CD4-positive, alpha-beta memory T cell (primary cell): Measurements from ENCODE around the gene TAS2R40. TPM values are rescaled to one million over a fixed set of nuclear protein-coding genes. Genes with fewer than 3 reads are reported as not detected.
"Not testable (repeated sequence)": the region's sequence is repeated elsewhere in the genome, so short reads cannot be mapped to it uniquely, and the experiment has no call there.

Source experiments
- CTCF ChIA-PET: fragments of 350-600 bp; sonication (Branson Sonifier 250); formaldehyde crosslinking; loops from one replicate; lab custom pipeline; 2021; ENCODE audit warnings: inconsistent platforms; ENCODE audit not compliant: partially characterized antibody; lab: Charles Lee
- POLR2A ChIA-PET: fragments of 350-600 bp; sonication (Branson Sonifier 250); formaldehyde crosslinking; loops from one replicate; lab custom pipeline; 2021; ENCODE audit not compliant: partially characterized antibody; lab: Charles Lee
- DNase-seq, 5 donors: peaks; one replicate each; pipeline versions ENCODE4 v3.0.0 to v3.0.0-alpha.2; 2020 to 2022; ENCODE audit warnings: mixed read lengths in 1 of 5
- H3K27ac ChIP-seq: one replicate; pipeline ENCODE4 v1.7.0; 2013; ENCODE audit warnings: low read depth, low read length
- H3K27me3 ChIP-seq: 2 replicates; pipeline ENCODE4 v1.7.0; 2013; ENCODE audit warnings: mild to moderate bottlenecking, low read length, moderate library complexity; ENCODE audit not compliant: insufficient read depth
- H3K36me3 ChIP-seq: 2 replicates; pipeline ENCODE4 v1.7.0; 2013; ENCODE audit warnings: mild to moderate bottlenecking, low read length, moderate library complexity; ENCODE audit not compliant: insufficient read depth
- H3K4me1 ChIP-seq: 2 replicates; pipeline ENCODE4 v1.7.0; 2013; ENCODE audit warnings: mild to moderate bottlenecking, low read length, moderate library complexity; ENCODE audit not compliant: insufficient read depth
- H3K4me3 ChIP-seq, 2 donors: one replicate each; pipeline ENCODE4 v1.7.0; 2013; ENCODE audit warnings: low read length in 2 of 2, mild to moderate bottlenecking in 1 of 2
- H3K9me3 ChIP-seq, 2 donors: one replicate each; pipeline ENCODE4 v1.7.0; 2013; ENCODE audit warnings: low read length in 2 of 2, control low read depth in 1 of 2; ENCODE audit not compliant: control insufficient read depth in 1 of 2
- H3K27ac Mint-ChIP-seq, 7 donors: one replicate each; pipeline ENCODE4 v1.8.0; 2020 to 2021; ENCODE audit warnings: mixed read lengths in 7 of 7, mild to moderate bottlenecking in 6 of 7, inconsistent platforms in 3 of 7, moderate library complexity in 3 of 7
- H3K27me3 Mint-ChIP-seq, 2 donors: one replicate each; pipeline ENCODE4 v1.8.0; 2020 to 2021; ENCODE audit warnings: mixed read lengths in 2 of 2
- H3K36me3 Mint-ChIP-seq, 2 donors: one replicate each; pipeline ENCODE4 v1.8.0; 2020 to 2021; ENCODE audit warnings: mixed read lengths in 2 of 2, inconsistent platforms in 1 of 2, mild to moderate bottlenecking in 1 of 2
- H3K4me1 Mint-ChIP-seq, 4 donors: one replicate each; pipeline ENCODE4 v1.8.0; 2020 to 2021; ENCODE audit warnings: mixed read lengths in 4 of 4, mild to moderate bottlenecking in 1 of 4
- H3K4me3 Mint-ChIP-seq, 8 donors: one replicate each; pipeline ENCODE4 v1.8.0; 2020 to 2021; ENCODE audit warnings: mixed read lengths in 8 of 8, mild to moderate bottlenecking in 7 of 8, moderate library complexity in 6 of 8, inconsistent platforms in 3 of 8
- H3K9me3 Mint-ChIP-seq, 8 donors: one replicate each; pipeline ENCODE4 v1.8.0; 2020 to 2021; ENCODE audit warnings: mixed read lengths in 8 of 8, mild to moderate bottlenecking in 5 of 8, inconsistent platforms in 3 of 8, moderate library complexity in 1 of 8
- intact Hi-C: fragments of 100-400 bp; cut with micrococcal nuclease; formaldehyde crosslinking; loops from one replicate; pipeline ENCODE4 v1.15.1; 2023
- polyA plus RNA-seq, 2 donors: library from polyadenylated mRNA; unstranded; fragments of 300-500 nt; fragmentation: Illumina TruSeq; gene quantifications; one replicate each; pipeline ENCODE4 v1.2.3, GENCODE V29; 2021
- total RNA-seq, 2 experiments: library from RNA; stranded (reverse); gene quantifications; one replicate each; pipeline ENCODE4 v1.2.3, GENCODE V29; 2021

Gene TAS2R40
- total and polyA plus RNA-seq, 4 experiments from 2014 or later, result not detected

GRCh38 chr7:143210541-143210940 lies 11.3 kb upstream of the TAS2R40 start:
- H3K27ac ChIP-seq, result no peak overlapping the region
- Mint-ChIP-seq H3K4me1 (peaks cover 7 to 9% (median 9%) of the 10 kb centered on the region in 4 donors), H3K4me3 (no peak overlapping the region), H3K27me3 (no peaks in the 10 kb centered on the region), H3K9me3 (peaks cover 0 to 3% (median 0%) of the 10 kb centered on the region in 8 donors), H3K36me3 (no peaks in the 10 kb centered on the region), H3K27ac (no peak overlapping the region)
- peaks cover 8% of the 10 kb centered on the region for H3K4me1 ChIP-seq
- ChIA-PET POLR2A (no interaction called here), CTCF (no interaction called here)
- H3K9me3 ChIP-seq, result no peaks in the 10 kb centered on the region
- intact Hi-C loops, result no loop called here
- no peak overlapping the region for H3K4me3 ChIP-seq
- H3K27me3 ChIP-seq, result no peaks in the 10 kb centered on the region
- no peaks in the 10 kb centered on the region for H3K36me3 ChIP-seq
- DNase-seq, result no peak

DNA sequence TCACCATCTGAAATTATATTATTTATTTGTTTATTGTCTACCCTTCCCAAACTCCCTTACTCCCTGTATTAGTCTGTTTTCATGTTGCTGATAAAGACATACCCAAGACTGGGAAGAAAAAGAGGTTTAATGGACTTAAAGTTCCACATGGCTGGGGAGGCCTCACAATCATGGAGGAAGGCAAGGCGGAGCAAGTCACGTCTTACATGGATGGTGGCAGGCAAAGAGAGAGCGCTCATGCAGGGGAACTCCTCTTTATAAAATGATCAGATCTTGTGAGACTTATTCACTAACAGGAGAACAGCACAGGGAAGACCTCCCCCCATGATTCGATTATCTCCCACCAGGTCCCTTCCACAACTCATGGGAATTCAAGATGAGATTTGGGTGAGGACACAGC lies 8.4 kb upstream of the TAS2R40 start:
- H3K36me3 Mint-ChIP-seq, H3K4me1 Mint-ChIP-seq, H3K4me3 Mint-ChIP-seq, H3K4me3 ChIP-seq, intact Hi-C loops, H3K27ac ChIP-seq, H3K9me3 ChIP-seq, H3K9me3 Mint-ChIP-seq, POLR2A ChIA-PET, H3K27me3 ChIP-seq, H3K27me3 Mint-ChIP-seq, H3K36me3 ChIP-seq, H3K4me1 ChIP-seq, DNase-seq: not testable (repeated sequence)
- CTCF ChIA-PET, result interaction anchor here (2.8 to 11.0 kb wide), 3 partner anchors 9 to 333 kb away, joined by 10 to 291 read pairs (median 38); no protein-coding TSS in a partner anchor
- H3K27ac Mint-ChIP-seq, result peak overlapping the region in 1 of 7 donors; percentile 34

DNA sequence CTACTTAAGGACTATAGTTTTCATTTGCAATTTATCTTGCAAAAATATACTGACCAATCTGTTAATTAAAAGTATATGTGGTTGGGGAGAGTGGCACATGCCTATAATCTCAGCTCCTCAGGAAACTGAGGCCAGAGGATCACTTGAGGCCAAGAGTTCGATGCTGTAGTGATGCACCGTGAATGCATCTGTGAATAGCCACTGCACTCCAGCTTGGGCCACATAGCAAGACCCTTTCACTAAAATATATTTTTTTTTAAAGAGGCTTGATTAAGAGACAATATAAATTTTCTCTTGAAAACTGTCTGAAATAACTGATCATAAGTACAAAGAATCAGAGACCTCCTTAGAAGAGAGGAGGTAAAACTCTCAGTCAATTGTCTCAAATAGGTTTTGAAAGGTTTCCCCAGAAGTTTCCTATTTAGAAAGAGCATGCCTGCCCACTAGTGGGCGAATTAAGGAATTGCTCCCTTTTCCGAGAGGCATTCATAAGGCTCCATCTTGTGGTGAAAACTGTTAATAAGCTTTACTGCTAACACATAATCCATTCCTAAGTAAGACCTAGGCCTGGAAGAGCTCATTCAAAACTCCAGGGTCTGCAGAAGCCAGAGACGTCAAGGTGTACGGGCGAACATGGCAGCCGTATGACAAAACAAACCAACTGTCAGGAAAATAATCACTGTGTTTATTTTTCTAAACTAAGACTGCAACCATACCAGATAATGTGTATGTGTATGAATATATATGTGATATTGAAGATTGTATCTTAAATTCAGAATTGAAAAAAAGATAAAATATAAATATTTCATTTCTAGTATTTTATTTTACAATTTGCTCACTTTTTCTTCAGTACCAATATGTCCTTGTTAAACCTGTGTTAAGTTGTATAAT lies 6.8 kb upstream of the TAS2R40 start:
- ChIA-PET POLR2A (interaction anchor here (1.0 kb wide), 1 partner anchor 209 kb away, joined by 5 read pairs; no protein-coding TSS in a partner anchor), CTCF (interaction anchor here (0.7 to 11.0 kb wide), 45 partner anchors 9 to 1239 kb away, joined by 3 to 291 read pairs (median 4); partner anchors contain the start of genes EPHB6 and GSTK1)
- Histone ChIP-seq H3K36me3 (no peaks in the 10 kb centered on the region), H3K9me3 (no peaks in the 10 kb centered on the region), H3K27me3 (no peaks in the 10 kb centered on the region), H3K4me1 (no peaks in the 10 kb centered on the region), H3K27ac (no peak overlapping the region), H3K4me3 (no peak overlapping the region)
- Mint-ChIP-seq H3K4me1 (peaks cover 0 to 1% (median 0%) of the 10 kb centered on the region in 4 donors), H3K27ac (no peak overlapping the region), H3K36me3 (no peaks in the 10 kb centered on the region), H3K9me3 (peaks cover 0 to 3% (median 0%) of the 10 kb centered on the region in 8 donors), H3K4me3 (no peak overlapping the region), H3K27me3 (peaks cover 3% of the 10 kb centered on the region in 2 donors)
- intact Hi-C loops, result loop anchor here (1.0 to 2.0 kb wide), 7 partner anchors 207 to 1239 kb away; no protein-coding TSS in a partner anchor
- DNase-seq, result peak; percentile 67 to 79 (median 77)

- no peaks in the 10 kb centered on the region for H3K36me3 Mint-ChIP-seq
- H3K4me1 Mint-ChIP-seq, result peaks cover 0 to 1% (median 0%) of the 10 kb centered on the region in 4 donors
- Histone ChIP-seq H3K27ac (no peak overlapping the region), H3K4me3 (no peak overlapping the region), H3K36me3 (no peaks in the 10 kb centered on the region), H3K4me1 (no peaks in the 10 kb centered on the region), H3K9me3 (no peaks in the 10 kb centered on the region), H3K27me3 (no peaks in the 10 kb centered on the region)
- ChIA-PET CTCF (interaction anchor here (0.8 to 11.0 kb wide), 19 partner anchors 8 to 912 kb away, joined by 3 to 291 read pairs (median 6); partner anchors contain the start of genes EPHB6 and GSTK1), POLR2A (no interaction called here)
- H3K4me3 Mint-ChIP-seq, result no peak overlapping the region
- peaks cover 3% of the 10 kb centered on the region in 2 donors for H3K27me3 Mint-ChIP-seq
- intact Hi-C loops, result no loop called here
- H3K9me3 Mint-ChIP-seq, result peaks cover 0 to 3% (median 0%) of the 10 kb centered on the region in 8 donors
- no peak for DNase-seq
- H3K27ac Mint-ChIP-seq, result no peak overlapping the region
Measured at GRCh38 chr7:143216151-143216550, 5.7 kb upstream of the TAS2R40 start.

DNA sequence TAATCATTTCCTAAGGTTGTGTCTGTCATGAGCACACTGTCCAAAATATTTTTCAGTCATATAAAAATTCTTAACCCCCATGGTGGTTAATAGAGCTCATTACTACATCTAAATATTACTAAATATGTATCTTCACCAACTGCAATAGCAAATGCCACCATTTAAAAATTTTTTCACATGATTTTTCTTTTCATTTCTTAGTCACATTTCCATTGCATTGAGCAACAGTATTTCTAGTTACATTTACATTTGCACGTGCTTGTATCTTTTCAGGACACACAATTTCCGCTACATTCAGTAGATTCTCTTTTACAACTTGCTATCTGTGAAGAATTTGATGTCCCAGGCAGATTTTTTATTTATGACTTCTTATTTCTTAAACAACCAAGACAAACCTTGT lies 5.2 kb upstream of the TAS2R40 start:
- Histone ChIP-seq H3K4me3 (no peak overlapping the region), H3K36me3 (no peaks in the 10 kb centered on the region), H3K27me3 (no peaks in the 10 kb centered on the region), H3K27ac (no peak overlapping the region), H3K4me1 (no peaks in the 10 kb centered on the region), H3K9me3 (no peaks in the 10 kb centered on the region)
- Mint-ChIP-seq H3K36me3 (no peaks in the 10 kb centered on the region), H3K27me3 (peaks cover 3 to 8% of the 10 kb centered on the region in 2 donors), H3K4me1 (peaks cover 0 to 1% (median 0%) of the 10 kb centered on the region in 4 donors), H3K4me3 (no peak overlapping the region), H3K9me3 (peaks cover 0 to 3% (median 0%) of the 10 kb centered on the region in 8 donors), H3K27ac (no peak overlapping the region)
- ChIA-PET CTCF (interaction anchor here (0.8 to 11.0 kb wide), 5 partner anchors 12 to 913 kb away, joined by 3 to 291 read pairs (median 23); no protein-coding TSS in a partner anchor), POLR2A (no interaction called here)
- intact Hi-C loops, result no loop called here
- DNase-seq, result no peak

DNA sequence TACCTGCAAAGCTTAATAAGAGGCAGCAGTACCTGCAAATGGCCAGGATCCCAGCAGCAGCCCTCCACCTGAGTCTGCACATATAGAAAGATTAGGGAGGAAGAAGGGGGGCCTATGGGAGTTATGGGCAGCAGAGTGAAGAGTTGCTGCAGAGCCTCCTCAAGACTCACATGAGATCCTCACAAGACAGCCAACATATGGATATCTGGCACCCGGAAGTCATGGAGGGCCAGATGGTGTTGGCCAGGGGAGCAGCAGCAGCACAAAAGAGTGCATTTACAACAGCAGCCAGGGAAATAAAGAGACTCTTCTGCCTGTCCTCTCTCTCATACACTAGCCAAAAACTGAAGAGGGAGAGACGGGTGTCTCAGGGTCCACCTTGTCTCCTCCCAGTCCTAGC lies 4.0 kb upstream of the TAS2R40 start:
- H3K4me1 ChIP-seq, result no peaks in the 10 kb centered on the region
- no peaks in the 10 kb centered on the region for H3K9me3 ChIP-seq
- H3K36me3 Mint-ChIP-seq, result no peaks in the 10 kb centered on the region
- H3K36me3 ChIP-seq, result no peaks in the 10 kb centered on the region
- ChIA-PET POLR2A (no interaction called here), CTCF (interaction anchor here (0.7 to 11.0 kb wide), 3 partner anchors 23 to 914 kb away, joined by 3 to 291 read pairs (median 23); no protein-coding TSS in a partner anchor)
- H3K27ac ChIP-seq, result no peak overlapping the region
- H3K9me3 Mint-ChIP-seq, result no peaks in the 10 kb centered on the region
- no peak overlapping the region for H3K27ac Mint-ChIP-seq
- H3K4me3 ChIP-seq, result no peak overlapping the region
- peaks cover 0 to 1% (median 0%) of the 10 kb centered on the region in 4 donors for H3K4me1 Mint-ChIP-seq
- H3K27me3 ChIP-seq, result no peaks in the 10 kb centered on the region
- intact Hi-C loops, result no loop called here
- H3K27me3 Mint-ChIP-seq, result peaks cover 14 to 17% of the 10 kb centered on the region in 2 donors
- no peak for DNase-seq
- no peak overlapping the region for H3K4me3 Mint-ChIP-seq

- no peaks in the 10 kb centered on the region for H3K9me3 Mint-ChIP-seq
- H3K4me1 Mint-ChIP-seq, result no peaks in the 10 kb centered on the region
- Histone ChIP-seq H3K9me3 (no peaks in the 10 kb centered on the region), H3K27ac (no peak overlapping the region), H3K36me3 (no peaks in the 10 kb centered on the region), H3K4me1 (no peaks in the 10 kb centered on the region), H3K27me3 (no peaks in the 10 kb centered on the region), H3K4me3 (no peak overlapping the region)
- H3K4me3 Mint-ChIP-seq, result no peak overlapping the region
- DNase-seq, result no peak
- peaks cover 19 to 25% of the 10 kb centered on the region in 2 donors for H3K27me3 Mint-ChIP-seq
- ChIA-PET CTCF (interaction anchor here (1.4 to 11.0 kb wide), 3 partner anchors 19 to 214 kb away, joined by 3 to 291 read pairs (median 10); no protein-coding TSS in a partner anchor), POLR2A (no interaction called here)
- intact Hi-C loops, result no loop called here
- H3K27ac Mint-ChIP-seq, result no peak overlapping the region
- H3K36me3 Mint-ChIP-seq, result no peaks in the 10 kb centered on the region
Measured at GRCh38 chr7:143221286-143221685, 551 bp upstream of the TAS2R40 start.
